Stimulated activated CD8-positive, alpha-beta memory T cell treated with anti-CD3 and anti-CD28 coated beads, Interleukin-7, amount 100 ng/mL, for 48 hours (primary cell): Measurements from ENCODE around the gene C1QBP.
"Not testable (repeated sequence)": the region's sequence is repeated elsewhere in the genome, so short reads cannot be mapped to it uniquely, and the experiment has no call there.

Experiments
- DNase-seq, 2 donors: peaks; one replicate each; pipeline ENCODE4 v3.0.0-alpha.2; 2020; ENCODE audit warnings: low read depth in 1 of 2; ENCODE audit errors: extremely low read depth in 1 of 2

The C1QBP gene

GRCh38 chr17:5438716-5439445 is at the start of gene C1QBP:
C1QBP (minus strand) TSS chr17:5439155; CDS start chr17:5439073, 82 bp downstream.
- peak; percentile 79 to 81 for DNase-seq

- no peak for DNase-seq
These were observed 49.8 kb upstream of the C1QBP start for GRCh38 chr17:5488752-5489151.

GRCh38 chr17:5486206-5487124 is 47.5 kb upstream of the C1QBP start, which contains the start of gene MIS12:
MIS12 (plus strand) TSS chr17:5486566; CDS start chr17:5488863, 2,297 bp downstream.
- DNase-seq = peak; percentile 89 to 99

DNA sequence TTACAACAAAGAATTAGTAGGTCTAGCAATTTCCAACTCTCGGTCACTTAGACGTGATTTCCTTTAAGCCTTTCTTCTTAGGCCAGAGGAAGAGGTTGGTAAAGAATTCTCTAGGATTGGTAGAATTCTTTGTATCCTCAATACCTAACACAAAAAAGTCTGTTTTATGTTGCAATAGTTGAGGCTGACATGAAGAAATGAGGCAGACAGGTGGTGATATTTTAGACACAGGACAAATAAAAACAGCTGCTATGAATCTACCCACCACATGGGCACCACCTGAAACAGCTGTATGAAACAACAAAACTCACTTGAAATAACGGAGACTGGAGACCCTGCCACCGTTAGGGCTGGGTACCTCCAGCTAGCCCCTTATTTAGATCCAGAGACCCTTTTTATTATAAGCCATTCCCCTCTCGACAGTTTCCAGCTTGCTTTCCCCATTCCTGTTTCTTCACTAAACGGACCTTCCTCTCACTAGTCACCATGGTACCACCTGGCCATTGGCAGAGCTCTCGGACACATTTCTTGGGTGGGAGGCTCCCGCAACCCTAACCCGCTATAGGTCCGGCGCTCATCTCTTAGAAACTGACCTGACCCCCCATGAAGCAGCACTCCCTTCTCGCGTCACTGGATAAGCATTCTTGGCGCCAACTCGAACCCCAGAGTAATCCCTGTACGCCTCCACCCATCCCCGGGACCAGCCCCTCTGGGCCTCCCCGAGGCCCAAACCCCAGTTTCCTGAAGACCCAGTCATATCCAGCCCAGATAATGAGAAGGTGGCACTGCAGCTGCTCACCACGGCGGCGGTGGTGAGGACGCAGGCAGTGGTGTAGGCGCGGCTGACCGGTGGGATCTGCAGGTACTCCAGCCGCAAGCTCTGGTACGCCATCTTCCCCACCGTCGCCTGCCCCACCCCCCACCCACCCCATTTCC is 46.6 kb upstream of the C1QBP start, which contains the start of gene DERL2:
TSS of gene DERL2 (minus strand) at position 909 of the 936 bp plus-strand sequence. CDS start at position 892, 17 bp downstream.
- DNase-seq = no peak

GRCh38 chr17:5481451-5481850 is 42.5 kb upstream of the C1QBP start:
- DNase-seq = no peak

DNA sequence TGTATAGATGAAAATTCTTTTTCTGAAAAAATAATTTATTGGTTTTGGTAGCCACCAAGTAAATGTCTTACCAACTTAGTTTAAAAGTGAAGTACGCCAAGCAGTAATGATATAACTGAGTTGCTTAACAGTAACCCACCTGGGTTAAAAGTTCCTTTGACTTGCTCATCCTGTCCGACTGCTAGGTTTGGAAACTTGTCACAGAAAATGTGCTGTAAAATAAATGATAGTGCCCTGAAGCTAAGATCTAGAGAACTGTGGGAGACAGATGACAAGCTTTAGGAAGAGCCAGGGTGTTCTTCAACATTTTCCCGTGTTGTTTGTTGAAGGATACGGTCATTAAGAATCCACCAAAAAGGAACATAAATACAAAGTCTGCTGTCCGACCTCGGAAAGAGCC is 42.0 kb upstream of the C1QBP start:
- no peak for DNase-seq

DNA sequence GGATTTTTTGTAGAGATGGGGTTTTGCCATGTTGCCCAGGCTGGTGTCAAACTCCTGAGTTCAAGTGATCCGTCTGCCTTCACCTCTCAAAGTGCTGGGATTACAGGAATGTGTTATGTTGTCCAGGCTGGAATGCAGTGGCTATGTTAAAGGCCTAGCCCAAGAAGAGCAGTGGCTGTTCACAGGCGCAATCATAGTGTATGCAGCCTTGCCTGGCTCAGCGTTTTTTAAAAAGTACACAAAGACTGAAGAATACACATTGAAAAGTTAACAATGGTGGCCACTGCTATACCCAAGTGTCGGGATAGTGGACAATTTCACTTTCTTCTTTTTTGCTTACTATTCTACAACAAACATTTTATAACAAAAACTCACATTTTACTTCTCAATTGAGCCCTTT is 40.0 kb upstream of the C1QBP start:
- no peak for DNase-seq

GRCh38 chr17:5473906-5474305 is 35.0 kb upstream of the C1QBP start:
- no peak for DNase-seq

DNA sequence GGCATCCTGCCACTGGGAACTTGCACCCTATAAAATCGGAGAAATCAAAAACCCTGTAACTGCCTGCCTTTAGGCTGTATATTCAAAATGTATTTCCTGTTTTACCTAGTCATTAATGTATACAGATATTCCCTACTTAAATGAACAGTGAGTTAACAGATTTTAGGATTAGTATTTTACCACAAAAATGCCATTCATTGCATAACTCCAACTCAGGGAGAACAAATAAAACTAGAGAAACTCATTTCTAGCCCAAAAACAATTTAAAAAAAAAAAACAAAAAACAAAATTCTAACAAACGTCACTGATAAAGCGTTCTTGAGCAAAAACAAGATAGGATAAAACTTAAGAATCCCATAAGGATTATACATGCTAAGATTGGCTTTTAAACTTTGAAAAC is 33.6 kb upstream of the C1QBP start:
- no peak for DNase-seq

- DNase-seq = no peak
These were observed 29.1 kb upstream of the C1QBP start for GRCh38 chr17:5468075-5468473.

DNA sequence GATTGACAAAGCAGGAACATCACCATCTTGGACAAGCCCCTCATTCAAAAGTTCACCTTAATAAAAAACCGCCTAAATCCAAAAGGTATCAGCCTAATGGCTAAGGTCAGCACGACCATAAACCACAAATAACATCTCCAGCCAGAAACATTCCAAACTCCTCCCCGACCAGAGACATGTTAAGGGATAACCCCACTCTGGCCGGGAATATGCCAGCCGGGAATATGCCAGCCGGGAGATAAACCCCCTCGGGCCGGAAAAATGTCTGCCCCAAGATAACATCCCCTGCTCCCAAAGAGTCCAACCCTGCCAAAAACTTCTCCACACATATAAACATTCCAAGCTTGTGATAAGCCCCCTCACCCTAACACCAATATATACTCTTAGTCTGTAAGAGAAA is 28.5 kb upstream of the C1QBP start:
- no peak for DNase-seq

DNA sequence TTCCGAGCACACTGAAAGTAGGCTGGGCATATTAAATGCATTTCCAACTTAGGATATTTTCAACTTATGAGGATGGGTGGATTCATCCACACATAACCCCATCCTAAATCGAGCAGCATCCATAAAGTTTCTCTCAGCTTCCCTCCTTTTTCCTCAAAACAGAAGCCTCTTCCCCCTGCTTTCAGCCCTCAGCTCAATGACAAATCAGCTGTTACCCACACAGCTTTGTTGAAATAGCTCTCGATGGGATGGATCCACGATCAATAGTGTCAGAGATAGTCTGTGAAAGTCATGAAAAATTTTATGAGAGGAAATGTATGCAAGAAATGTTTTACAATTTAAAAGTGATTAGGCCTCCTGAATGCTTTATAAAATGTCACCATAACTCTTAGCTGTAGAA is 27.3 kb upstream of the C1QBP start:
- no peak for DNase-seq

- no peak for DNase-seq
These were observed 26.0 kb upstream of the C1QBP start for GRCh38 chr17:5464717-5465507.

- no peak for DNase-seq
These were observed 7.8 kb upstream of the C1QBP start for GRCh38 chr17:5446786-5447185.

- DNase-seq = no peak
These were observed 5.3 kb upstream of the C1QBP start for GRCh38 chr17:5444209-5444608.

- DNase-seq = no peak
These were observed 4.8 kb upstream of the C1QBP start for GRCh38 chr17:5443728-5444127.

DNA sequence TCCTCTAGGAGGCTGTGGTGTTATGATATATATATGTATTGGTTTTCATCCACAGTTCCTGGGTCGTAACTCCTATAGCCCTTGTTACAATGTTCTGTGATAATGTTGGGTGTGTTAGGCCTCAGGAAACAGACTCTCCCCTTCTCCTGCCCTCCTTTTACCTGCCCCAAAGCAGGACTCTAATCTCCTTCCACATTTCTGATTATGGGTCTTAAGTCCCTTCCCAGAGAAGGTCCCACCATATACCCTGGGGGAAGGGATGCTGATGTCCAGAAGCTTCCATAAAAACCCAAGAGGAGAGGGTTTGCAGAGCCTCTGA is 450 bp upstream of the C1QBP start:
- DNase-seq = no peak

DNA sequence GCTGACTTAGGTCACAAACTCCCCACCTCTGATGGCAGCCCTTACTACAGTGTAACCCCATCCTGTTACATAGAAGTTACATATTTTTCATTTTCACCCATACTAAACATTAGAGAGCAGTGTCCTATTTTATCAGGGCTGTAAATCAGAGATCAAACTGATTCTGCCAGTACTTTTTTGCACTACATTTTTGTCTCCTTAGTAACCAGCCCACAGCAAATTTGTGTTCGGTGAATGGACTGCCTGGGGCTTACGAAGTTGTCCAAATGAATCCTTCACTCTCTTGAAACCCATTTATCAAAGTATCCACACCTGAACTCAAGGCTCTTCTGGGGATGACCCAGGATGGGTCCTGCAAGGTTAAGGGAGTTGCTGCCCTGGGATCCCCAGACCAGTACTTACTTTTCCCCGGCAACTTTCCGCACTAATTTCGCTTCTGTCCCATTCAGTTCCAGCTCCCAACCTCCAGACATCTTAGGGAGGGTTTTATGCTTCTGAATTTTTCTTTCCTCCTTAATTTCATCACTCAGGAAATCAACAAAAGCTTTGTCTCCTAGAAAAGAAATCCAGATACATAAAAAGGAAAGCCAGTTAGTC is 1.1 kb downstream of the C1QBP start:
- DNase-seq = no peak

DNA sequence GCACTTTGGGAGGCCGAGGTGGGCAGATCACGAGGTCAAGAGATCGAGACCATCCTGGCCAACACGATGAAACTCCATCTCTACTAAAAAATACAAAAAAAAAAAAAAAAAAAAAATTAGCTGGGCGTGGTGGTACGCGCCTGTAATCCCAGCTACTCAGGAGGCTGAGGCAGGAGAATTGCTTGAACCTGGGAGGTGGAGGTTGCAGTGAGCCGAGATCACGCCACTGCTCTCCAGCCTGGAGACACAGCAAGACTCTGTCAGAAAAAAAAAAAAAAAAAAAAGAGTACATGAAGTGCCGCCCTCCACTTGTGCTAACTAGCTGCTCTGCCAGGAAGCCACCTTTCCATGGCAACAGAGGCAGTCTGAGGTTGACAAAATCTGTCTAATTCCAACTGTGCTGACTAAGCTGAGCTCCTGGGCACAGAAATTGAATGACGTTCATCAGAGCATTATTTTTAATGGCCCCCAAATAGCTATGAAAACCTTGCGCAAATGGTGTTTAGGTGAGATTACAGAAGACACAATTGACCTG is 3.1 kb downstream of the C1QBP start:
- DNase-seq = not testable (repeated sequence)
